Brain pericyte (primary cell): Measurements from ENCODE around the gene EBLN1.

Experiments
- DNase-seq: peaks from one replicate; pipeline ENCODE4 v3.0.0-alpha.2; 2012; ENCODE audit warnings: low read depth, low spot score

The EBLN1 gene

GRCh38 chr10:22217842-22218241, at the start of gene EBLN1:
Gene EBLN1 (minus strand): TSS chr10:22218015. CDS start chr10:22209983, 8,032 bp downstream.
- no peak for DNase-seq

DNA sequence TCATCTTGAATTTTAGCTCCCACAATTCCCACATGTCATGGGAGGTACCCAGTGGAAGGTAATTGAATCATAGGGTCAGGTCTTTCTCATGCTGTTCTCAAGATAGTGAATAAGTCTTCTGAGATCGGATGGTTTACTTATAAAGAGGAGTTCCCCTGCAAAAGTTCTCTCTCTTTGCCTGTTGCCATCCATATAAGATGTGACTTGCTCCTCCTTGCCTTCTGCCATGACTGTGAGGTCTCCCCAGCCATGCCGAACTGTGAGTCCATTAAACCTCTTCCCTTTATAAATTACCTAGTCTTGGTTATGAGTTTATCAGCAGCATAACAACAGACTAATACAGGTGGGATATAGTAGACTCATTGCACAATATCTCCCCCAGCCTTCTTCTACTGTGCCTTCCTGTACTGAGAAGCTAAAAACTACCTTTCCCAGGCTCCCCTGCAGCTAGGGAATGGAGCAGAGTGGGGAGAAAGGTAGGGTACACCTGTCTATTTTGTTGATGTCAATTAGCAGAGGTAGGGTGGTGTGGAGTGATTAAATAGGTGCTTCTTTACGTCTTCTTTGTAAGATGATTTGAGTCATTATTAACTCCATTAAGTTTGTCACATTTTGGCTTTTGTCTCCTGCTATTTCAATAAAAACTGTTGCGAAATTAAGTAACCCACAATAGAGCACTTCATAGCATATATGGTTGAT, 48.2 kb upstream of the EBLN1 start:
- DNase-seq = no peak

GRCh38 chr10:22263106-22263505, 45.3 kb upstream of the EBLN1 start:
- no peak for DNase-seq

DNA sequence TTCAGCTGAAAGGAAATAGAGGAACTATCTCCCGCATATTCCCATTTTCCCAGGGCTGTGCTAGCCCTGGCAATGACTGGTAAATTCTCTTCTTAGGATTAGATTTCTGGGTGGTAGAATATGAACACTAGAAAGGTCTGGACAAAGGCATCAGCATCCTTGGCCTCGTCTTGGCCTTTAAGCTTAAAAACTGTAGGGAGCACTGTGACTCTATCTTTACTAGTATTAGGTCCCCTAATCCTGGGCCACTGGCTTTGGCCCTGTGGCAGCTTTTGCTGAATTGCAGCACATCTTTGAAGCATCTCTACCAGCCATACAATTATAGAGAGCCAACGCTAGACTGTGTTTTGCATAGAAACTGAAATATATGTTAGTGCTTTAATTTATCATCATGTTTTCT, 41.5 kb upstream of the EBLN1 start:
- DNase-seq = no peak

DNA sequence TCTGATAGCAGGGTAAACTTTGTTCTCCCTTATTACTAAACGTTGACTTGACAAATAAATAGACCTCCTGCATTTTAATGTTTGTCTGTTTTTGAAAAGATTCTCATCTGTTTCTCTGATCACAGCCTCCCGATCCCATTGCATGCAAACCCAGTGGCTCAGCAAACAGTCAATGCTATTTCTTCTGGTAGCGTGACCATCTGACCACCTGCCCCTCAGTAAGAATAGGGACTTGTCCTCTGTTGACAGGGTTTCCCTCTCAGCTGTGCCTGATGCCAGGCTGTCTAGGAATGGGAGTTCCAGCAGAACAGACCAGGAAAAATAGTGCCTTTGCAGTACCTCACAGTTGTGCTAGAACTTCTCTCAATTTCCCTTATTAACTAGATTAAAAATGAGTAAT, 40.7 kb upstream of the EBLN1 start:
- DNase-seq = no peak

DNA sequence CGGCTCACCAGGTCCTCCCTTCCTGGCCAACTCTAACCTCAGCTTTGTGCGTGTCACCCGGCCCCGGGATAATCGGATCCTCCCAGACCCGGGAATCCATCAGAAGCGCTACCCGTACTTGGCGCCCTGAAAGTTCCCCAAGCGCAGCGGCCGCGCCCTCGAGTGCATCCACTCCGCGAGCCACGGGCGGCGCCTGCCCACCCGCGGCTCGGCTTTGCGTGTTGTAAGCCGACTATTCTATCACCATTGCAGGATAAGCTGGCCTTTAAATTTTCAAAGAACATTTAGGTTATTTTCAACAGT, 35.7 kb upstream of the EBLN1 start:
- no peak for DNase-seq

DNA sequence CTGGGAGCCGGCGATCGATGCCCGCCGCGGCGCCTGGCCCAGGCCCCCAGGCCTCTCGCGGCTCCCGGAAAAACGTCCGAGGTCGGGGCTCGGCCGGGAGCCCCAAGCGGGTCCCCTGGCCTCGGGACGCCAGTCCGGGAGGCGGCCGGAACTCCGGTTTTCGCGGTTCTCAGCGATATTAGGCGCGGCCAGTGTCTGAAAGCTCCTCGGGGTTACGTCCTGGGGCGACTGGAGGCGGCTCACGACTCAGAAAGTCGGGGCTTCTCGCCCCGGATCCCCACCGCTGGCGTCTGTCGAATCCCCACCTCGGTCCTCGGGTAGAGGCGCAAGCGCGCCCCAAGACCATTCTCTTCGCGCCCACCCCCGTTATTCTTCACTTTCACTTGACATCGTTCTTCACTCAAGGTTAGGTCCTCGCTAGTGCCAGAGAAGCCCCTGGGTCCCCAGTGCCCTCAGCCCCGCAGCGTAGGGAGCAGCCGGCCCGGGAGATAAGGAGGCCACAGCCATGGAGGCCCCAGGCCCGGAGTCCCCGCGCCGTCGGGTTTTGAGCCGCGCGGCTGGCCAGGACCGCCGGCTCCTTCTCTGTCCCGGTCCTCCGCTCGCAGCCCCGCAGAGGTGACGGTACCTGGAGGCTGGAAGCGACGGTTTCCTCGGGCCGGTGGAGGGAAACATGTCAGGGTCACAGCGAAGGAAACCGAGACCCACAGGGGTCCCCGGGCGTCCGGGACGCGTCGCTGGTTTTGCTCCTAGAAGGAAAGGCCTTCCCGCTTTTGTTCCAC, 35.2 kb upstream of the EBLN1 start:
- no peak for DNase-seq

GRCh38 chr10:22252224-22252800, 34.5 kb upstream of the EBLN1 start:
- no peak for DNase-seq

GRCh38 chr10:22251751-22252223, 34.0 kb upstream of the EBLN1 start:
- no peak for DNase-seq

GRCh38 chr10:22250897-22251660, 33.3 kb upstream of the EBLN1 start:
- DNase-seq = no peak

- DNase-seq = no peak
Measured at GRCh38 chr10:22247636-22248035, 29.8 kb upstream of the EBLN1 start.

DNA sequence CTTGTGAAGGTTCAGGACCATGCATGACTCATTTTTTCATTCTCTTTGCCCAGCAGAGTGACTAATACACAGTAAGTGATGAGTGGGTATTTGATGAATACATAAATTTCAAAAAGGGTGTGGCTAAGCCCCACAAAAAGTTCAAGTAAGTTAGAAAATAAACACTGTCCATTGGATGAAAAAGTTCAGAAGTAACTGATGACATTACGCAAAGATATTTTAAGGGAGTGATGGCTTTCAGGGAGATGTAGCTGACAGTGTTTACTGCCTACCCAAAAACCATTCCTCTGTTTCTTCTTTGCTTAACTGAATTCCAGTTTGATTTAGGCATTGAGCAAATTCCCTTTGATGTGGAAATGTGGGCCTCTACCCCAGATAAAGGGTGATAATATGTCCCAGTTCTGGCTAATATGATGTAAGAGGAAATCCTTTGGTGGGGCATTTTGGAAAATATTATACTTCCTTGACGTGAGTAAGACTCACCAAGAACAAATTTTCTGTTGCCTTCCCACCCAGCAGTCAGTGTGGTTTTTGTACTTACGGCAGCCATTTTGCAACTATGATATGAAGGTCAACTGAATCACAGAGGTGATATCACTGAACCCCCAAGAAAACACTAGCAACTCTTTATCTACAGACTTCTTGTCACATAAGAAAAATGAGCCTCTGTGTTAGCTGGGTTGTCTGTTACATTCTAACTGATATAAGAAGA, 29.0 kb upstream of the EBLN1 start:
- no peak for DNase-seq

DNA sequence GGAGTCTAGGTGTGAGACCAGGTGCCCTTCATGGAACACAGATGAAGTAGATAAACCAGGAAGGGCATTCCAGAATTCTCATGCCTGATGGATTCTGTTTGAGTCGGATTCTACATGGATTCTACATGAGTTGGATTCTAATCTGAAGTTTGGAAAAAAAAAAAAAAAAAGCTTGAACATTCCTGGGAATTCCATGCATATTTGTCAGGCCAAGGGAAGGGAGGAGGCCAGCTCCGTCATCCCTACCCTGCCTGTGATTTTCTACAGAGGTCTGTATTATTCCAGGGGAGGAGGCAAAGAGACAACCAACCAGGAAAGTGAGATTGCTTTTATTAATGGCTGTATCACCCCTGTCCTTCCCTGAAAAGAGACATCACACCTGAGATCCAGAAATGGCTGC, 27.8 kb upstream of the EBLN1 start:
- DNase-seq = no peak

- DNase-seq = no peak
Measured at GRCh38 chr10:22244855-22245254, 27.0 kb upstream of the EBLN1 start.

GRCh38 chr10:22244001-22244400, 26.2 kb upstream of the EBLN1 start:
- DNase-seq = no peak

DNA sequence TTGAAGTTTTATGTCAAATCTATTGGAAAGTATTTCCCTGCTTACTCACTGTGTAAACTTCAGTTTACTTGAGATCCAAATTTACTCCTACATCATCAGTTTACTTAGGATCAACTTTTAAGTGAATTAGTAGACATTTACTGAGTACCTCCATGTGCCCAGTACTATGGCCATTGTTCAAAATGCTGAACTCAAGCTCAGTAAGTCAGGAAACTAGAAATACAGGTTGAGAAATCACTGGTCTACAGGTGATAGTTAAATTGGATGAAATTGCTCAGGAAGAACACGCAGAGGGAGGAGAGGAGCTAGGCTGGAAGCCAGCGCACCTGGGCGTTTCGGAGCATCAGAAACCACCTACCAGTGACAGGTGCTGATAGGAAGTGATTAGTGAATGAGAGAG, 25.5 kb upstream of the EBLN1 start:
- no peak for DNase-seq

DNA sequence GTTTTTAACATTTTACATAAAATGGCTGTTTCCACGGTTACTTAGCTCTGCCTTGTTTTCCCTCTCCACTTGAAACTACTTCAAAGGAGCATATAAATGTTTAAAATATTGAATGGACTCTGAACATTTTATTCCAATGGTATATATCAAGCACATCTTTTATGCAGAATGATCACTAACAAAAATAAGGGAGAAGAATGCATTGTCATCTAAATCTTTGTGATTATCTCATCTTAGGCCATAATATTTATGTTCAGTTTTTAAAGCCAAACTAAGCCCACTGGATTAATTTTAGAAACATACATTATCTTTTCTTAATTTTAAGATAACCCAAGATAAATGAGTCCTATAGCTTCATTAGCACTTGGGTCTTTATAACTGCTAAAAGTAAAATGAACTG, 13.4 kb upstream of the EBLN1 start:
- no peak for DNase-seq

DNA sequence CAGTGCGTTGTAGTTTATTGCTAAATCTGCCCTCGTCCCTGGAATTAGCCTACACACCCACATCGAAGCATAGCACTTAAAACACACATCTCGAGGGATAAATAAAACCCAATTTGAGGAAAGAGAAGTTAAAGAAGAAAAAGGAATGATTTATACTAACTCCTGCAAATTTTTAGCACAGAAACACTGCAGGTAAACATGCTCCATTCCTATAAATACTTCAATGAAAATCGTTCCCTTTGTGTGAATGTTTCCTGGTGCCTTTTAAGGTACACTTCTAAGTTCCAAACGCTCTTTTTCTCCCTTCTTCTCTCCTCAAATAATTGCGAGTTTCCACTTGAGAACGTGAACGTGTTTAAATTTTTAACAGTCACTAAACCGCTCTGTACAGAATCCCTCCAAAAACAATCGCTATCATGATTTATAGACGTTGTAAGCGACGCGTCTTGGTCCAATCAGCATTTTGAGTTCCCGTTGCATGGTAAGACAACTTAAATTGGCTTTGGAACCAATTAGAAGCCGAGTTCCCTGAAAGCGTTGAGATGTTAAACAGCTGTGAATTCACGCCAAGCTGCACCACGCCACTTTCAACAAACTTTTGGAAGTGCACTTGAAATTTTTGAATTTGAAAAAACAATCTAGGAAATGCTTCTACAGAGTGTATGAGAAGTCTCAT, 12.5 kb upstream of the EBLN1 start:
- DNase-seq = no peak

DNA sequence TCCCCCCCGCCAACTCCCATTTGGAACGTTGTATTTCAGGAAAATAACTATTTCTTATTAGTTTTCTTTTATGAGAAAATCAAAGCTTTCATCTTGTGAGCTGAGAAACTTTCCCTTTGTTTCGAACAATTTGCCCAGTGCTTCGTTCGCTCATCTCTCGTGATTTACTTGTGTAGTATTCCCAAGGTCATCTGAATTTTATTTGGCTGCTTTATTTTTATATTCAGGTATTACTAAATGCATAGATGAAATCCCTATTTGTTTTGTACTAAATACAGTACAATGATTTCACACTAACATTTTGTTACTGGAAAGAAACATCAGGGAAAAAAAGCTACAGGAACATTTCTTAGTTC, 12.0 kb upstream of the EBLN1 start:
- no peak for DNase-seq

- DNase-seq = peak; percentile 87
Measured at GRCh38 chr10:22228943-22229801, 11.4 kb upstream of the EBLN1 start.
